ENCODE measurements around the gene ANKRD23.

GRCh38 chr2:96846825-96847224 is 3.0 kb upstream of the ANKRD23 start:
- TF ChIP-seq, protein P1, sequence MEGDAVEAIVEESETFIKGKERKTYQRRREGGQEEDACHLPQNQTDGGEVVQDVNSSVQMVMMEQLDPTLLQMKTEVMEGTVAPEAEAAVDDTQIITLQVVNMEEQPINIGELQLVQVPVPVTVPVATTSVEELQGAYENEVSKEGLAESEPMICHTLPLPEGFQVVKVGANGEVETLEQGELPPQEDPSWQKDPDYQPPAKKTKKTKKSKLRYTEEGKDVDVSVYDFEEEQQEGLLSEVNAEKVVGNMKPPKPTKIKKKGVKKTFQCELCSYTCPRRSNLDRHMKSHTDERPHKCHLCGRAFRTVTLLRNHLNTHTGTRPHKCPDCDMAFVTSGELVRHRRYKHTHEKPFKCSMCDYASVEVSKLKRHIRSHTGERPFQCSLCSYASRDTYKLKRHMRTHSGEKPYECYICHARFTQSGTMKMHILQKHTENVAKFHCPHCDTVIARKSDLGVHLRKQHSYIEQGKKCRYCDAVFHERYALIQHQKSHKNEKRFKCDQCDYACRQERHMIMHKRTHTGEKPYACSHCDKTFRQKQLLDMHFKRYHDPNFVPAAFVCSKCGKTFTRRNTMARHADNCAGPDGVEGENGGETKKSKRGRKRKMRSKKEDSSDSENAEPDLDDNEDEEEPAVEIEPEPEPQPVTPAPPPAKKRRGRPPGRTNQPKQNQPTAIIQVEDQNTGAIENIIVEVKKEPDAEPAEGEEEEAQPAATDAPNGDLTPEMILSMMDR (IDR thresholded peaks at IDR 0.05; ENCODE audit: poor library complexity, severe bottlenecking), result no peak
- TF ChIP-seq, protein P2, sequence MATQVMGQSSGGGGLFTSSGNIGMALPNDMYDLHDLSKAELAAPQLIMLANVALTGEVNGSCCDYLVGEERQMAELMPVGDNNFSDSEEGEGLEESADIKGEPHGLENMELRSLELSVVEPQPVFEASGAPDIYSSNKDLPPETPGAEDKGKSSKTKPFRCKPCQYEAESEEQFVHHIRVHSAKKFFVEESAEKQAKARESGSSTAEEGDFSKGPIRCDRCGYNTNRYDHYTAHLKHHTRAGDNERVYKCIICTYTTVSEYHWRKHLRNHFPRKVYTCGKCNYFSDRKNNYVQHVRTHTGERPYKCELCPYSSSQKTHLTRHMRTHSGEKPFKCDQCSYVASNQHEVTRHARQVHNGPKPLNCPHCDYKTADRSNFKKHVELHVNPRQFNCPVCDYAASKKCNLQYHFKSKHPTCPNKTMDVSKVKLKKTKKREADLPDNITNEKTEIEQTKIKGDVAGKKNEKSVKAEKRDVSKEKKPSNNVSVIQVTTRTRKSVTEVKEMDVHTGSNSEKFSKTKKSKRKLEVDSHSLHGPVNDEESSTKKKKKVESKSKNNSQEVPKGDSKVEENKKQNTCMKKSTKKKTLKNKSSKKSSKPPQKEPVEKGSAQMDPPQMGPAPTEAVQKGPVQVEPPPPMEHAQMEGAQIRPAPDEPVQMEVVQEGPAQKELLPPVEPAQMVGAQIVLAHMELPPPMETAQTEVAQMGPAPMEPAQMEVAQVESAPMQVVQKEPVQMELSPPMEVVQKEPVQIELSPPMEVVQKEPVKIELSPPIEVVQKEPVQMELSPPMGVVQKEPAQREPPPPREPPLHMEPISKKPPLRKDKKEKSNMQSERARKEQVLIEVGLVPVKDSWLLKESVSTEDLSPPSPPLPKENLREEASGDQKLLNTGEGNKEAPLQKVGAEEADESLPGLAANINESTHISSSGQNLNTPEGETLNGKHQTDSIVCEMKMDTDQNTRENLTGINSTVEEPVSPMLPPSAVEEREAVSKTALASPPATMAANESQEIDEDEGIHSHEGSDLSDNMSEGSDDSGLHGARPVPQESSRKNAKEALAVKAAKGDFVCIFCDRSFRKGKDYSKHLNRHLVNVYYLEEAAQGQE (IDR thresholded peaks at IDR 0.05; ENCODE audit: borderline replicate concordance), result no peak
- TF ChIP-seq EP300 (conservative IDR thresholded peaks at IDR 0.05; ENCODE audit: poor library complexity, severe bottlenecking), result no peak
- TF ChIP-seq POLR2AphosphoS5 (IDR thresholded peaks at IDR 0.05), result no peak
